AG10803 (cell line): Measurements from ENCODE around the gene GPBP1L1.
"Not testable (repeated sequence)": the region's sequence is repeated elsewhere in the genome, so short reads cannot be mapped to it uniquely, and the experiment has no call there.

ENCODE experiments used
- DNase-seq: peaks from one replicate; pipeline ENCODE4 v3.0.0; 2010; ENCODE audit warnings: low read depth
- H3K4me3 ChIP-seq: 2 replicates; pipeline ENCODE4 v1.5.1; 2011; ENCODE audit warnings: mild to moderate bottlenecking, low read length, control low read depth
- CTCF ChIP-seq: conservative IDR thresholded peaks from 2 replicates; pipeline ENCODE4 v1.5.1; 2011; ENCODE audit warnings: mild to moderate bottlenecking, low read length, control low read depth, inconsistent platforms

The GPBP1L1 gene

GRCh38 chr1:45718289-45718688, 32.0 kb upstream of the GPBP1L1 start:
- DNase-seq: no peak
- no peak for TF ChIP-seq CTCF
- H3K4me3 ChIP-seq: no peak overlapping the region

GRCh38 chr1:45717386-45717785, 31.1 kb upstream of the GPBP1L1 start:
- H3K4me3 ChIP-seq: not testable (repeated sequence)
- peak; percentile 5 for DNase-seq

GRCh38 chr1:45716700-45717099, 30.4 kb upstream of the GPBP1L1 start:
- DNase-seq: no peak
- H3K4me3 ChIP-seq: no peak overlapping the region
- no peak for TF ChIP-seq CTCF

- TF ChIP-seq CTCF: no peak
- no peak for DNase-seq
- no peak overlapping the region for H3K4me3 ChIP-seq
These were observed 27.4 kb upstream of the GPBP1L1 start for GRCh38 chr1:45713711-45714110.

- H3K4me3 ChIP-seq: no peak overlapping the region
- no peak for DNase-seq
- TF ChIP-seq CTCF: no peak
These were observed 18.3 kb upstream of the GPBP1L1 start for GRCh38 chr1:45704637-45705036.

- DNase-seq: no peak
- no peak overlapping the region for H3K4me3 ChIP-seq
- TF ChIP-seq CTCF: no peak
These were observed 8.5 kb upstream of the GPBP1L1 start for GRCh38 chr1:45694823-45695222.

- DNase-seq, H3K4me3 ChIP-seq: not testable (repeated sequence)
These were observed 7.5 kb upstream of the GPBP1L1 start for GRCh38 chr1:45693811-45694210.

- peak within 1 kb of the TSS; percentile 97 for H3K4me3 ChIP-seq
- DNase-seq: peak; percentile 93
- TF ChIP-seq CTCF: peak; percentile 45
These were observed 1.7 kb upstream of the GPBP1L1 start, which contains the start of gene TMEM69 for GRCh38 chr1:45687754-45688740. Gene TMEM69 (plus strand): TSS chr1:45688181. CDS start chr1:45691069, 2,888 bp downstream.
